MM.1S (cell line): Measurements from ENCODE around the gene RBL1.
"Not testable (repeated sequence)": the region's sequence is repeated elsewhere in the genome, so short reads cannot be mapped to it uniquely, and the experiment has no call there.

ENCODE experiments used
- DNase-seq: peaks from one replicate; pipeline ENCODE4 v3.0.0-alpha.2; 2015
- H2AFZ ChIP-seq: fragments of 300-600 bp; sonication (generic); 2 replicates; pipeline ENCODE4 v1.6.0; 2016; ENCODE audit warnings: antibody characterized with exemption, low read length
- H3F3A ChIP-seq: fragments of 300-600 bp; sonication (generic); 2 replicates; pipeline ENCODE4 v1.6.1; 2016; ENCODE audit warnings: mild to moderate bottlenecking, antibody characterized with exemption, low read length, moderate library complexity, mixed read lengths; ENCODE audit not compliant: insufficient read depth
- H3K27ac ChIP-seq: fragments of 300-600 bp; sonication (generic); 2 replicates; pipeline ENCODE4 v1.5.1; 2016; ENCODE audit warnings: mild to moderate bottlenecking, low read length
- H3K27me3 ChIP-seq: fragments of 300-600 bp; sonication (generic); replicated peaks from 2 replicates; pipeline ENCODE4 v1.6.0; 2016; ENCODE audit warnings: low read length; ENCODE audit not compliant: insufficient read depth
- H3K36me3 ChIP-seq: fragments of 300-600 bp; sonication (generic); replicated peaks from 2 replicates; pipeline ENCODE4 v1.6.1; 2016; ENCODE audit warnings: mild to moderate bottlenecking, low read length, mixed read lengths; ENCODE audit not compliant: insufficient read depth
- H3K4me1 ChIP-seq: fragments of 300-600 bp; sonication (generic); 2 replicates; pipeline ENCODE4 v1.6.1; 2016; ENCODE audit warnings: low read length, mixed read lengths
- H3K4me2 ChIP-seq: fragments of 300-600 bp; sonication (generic); 2 replicates; pipeline ENCODE4 v1.6.0; 2016; ENCODE audit warnings: low read depth, low read length
- H3K4me3 ChIP-seq: fragments of 300-600 bp; sonication (generic); 2 replicates; pipeline ENCODE4 v1.5.1; 2016; ENCODE audit warnings: low read length, mixed read lengths
- H3K79me2 ChIP-seq: fragments of 300-600 bp; sonication (generic); 2 replicates; pipeline ENCODE4 v1.6.1; 2016; ENCODE audit warnings: mixed run types, low read length, mixed read lengths
- H3K9ac ChIP-seq: fragments of 300-600 bp; sonication (generic); 2 replicates; pipeline ENCODE4 v1.6.1; 2016; ENCODE audit warnings: low read length, mixed read lengths
- H3K9me2 ChIP-seq: fragments of 300-600 bp; sonication (generic); replicated peaks from 2 replicates; pipeline ENCODE4 v1.6.1; 2016; ENCODE audit warnings: mild to moderate bottlenecking, low read length, mixed read lengths; ENCODE audit not compliant: insufficient read depth
- H3K9me3 ChIP-seq: fragments of 300-600 bp; sonication (generic); replicated peaks from 2 replicates; pipeline ENCODE4 v1.6.1; 2016; ENCODE audit warnings: mild to moderate bottlenecking, low read length, mixed read lengths; ENCODE audit not compliant: insufficient read depth
- H4K20me1 ChIP-seq: fragments of 300-600 bp; sonication (generic); 2 replicates; pipeline ENCODE4 v1.6.1; 2016; ENCODE audit warnings: mild to moderate bottlenecking, low read length, moderate library complexity, mixed read lengths; ENCODE audit not compliant: insufficient read depth
- EZH2 ChIP-seq: fragments of 300-600 bp; sonication (generic); optimal IDR thresholded peaks from 2 replicates; pipeline ENCODE3; 2017; ENCODE audit warnings: low read depth, mild to moderate bottlenecking, antibody characterized with exemption, low read length, mixed read lengths
- EZH2phosphoT487 ChIP-seq: fragments of 300-600 bp; sonication (generic); IDR thresholded peaks from 2 replicates; pipeline ENCODE4 v1.6.1; 2018; ENCODE audit warnings: antibody characterized with exemption, low read length
- TF ChIP-seq, protein P1 (sequence below): fragments of 300-600 bp; sonication (generic); IDR thresholded peaks from 2 replicates; pipeline ENCODE4 v1.5.1; 2016; ENCODE audit warnings: antibody characterized with exemption, low read length, mixed read lengths

RBL1 gene

DNA sequence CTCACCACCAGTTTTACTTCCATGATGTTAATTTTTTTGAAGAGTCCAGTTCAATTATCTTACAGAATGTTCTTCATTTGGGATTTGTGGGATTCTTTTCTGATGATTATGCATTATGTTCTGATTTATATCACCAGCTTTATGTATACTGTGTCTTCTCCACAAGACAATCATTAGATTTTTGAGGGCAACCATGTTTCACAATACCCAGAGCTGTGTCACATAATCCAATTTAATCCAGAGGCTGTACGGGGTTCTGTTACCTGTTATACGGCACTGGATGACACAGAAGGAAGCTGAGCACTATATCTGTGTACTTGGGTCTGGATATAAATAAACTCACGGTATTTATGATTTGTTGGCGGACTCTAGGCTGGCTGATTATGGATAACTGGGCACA is 41.8 kb upstream of the RBL1 start:
- Histone ChIP-seq H3K4me1 (no peaks in the 10 kb centered on the region), H3K4me2 (no peak overlapping the region), H3K4me3 (no peak overlapping the region)

DNA sequence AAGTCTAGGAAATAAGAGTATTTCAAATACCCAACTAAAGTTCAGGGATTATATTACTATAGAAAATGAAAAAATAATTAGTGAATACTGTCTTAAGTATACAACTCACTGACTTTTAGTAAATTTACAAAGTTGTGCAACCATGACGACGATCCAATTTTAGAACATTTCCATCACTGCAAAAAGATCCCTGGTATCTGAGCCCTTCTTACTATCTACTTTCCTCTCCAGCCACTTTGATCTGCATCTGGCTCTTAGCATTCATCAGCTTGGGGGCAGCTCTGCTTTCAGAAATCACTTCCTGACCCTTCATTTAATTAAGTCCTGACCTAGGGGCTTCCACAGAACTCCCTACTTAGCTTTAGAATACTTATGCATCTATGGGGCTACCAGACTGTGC is 38.2 kb upstream of the RBL1 start:
- no peak overlapping the region for H3K4me2 ChIP-seq
- no peaks in the 10 kb centered on the region for H3K79me2 ChIP-seq
- no peaks in the 10 kb centered on the region for H3K4me1 ChIP-seq
- no peak for TF ChIP-seq EZH2phosphoT487
- no peak for TF ChIP-seq EZH2
- TF ChIP-seq, protein P1, sequence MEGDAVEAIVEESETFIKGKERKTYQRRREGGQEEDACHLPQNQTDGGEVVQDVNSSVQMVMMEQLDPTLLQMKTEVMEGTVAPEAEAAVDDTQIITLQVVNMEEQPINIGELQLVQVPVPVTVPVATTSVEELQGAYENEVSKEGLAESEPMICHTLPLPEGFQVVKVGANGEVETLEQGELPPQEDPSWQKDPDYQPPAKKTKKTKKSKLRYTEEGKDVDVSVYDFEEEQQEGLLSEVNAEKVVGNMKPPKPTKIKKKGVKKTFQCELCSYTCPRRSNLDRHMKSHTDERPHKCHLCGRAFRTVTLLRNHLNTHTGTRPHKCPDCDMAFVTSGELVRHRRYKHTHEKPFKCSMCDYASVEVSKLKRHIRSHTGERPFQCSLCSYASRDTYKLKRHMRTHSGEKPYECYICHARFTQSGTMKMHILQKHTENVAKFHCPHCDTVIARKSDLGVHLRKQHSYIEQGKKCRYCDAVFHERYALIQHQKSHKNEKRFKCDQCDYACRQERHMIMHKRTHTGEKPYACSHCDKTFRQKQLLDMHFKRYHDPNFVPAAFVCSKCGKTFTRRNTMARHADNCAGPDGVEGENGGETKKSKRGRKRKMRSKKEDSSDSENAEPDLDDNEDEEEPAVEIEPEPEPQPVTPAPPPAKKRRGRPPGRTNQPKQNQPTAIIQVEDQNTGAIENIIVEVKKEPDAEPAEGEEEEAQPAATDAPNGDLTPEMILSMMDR, result no peak
- H2AFZ ChIP-seq, result no peak overlapping the region
- no peaks in the 10 kb centered on the region for H3K9me3 ChIP-seq
- H3F3A ChIP-seq, result no peaks in the 10 kb centered on the region
- no peaks in the 10 kb centered on the region for H3K36me3 ChIP-seq
- no peaks in the 10 kb centered on the region for H4K20me1 ChIP-seq
- no peak for DNase-seq
- no peaks in the 10 kb centered on the region for H3K27me3 ChIP-seq
- no peak overlapping the region for H3K4me3 ChIP-seq
- no peaks in the 10 kb centered on the region for H3K9me2 ChIP-seq
- no peak overlapping the region for H3K9ac ChIP-seq
- no peak overlapping the region for H3K27ac ChIP-seq

More for the DNA sequence above, 41.8 kb upstream of the RBL1 start:
- Histone ChIP-seq H3K27me3 (no peaks in the 10 kb centered on the region), H3K9ac (no peak overlapping the region), H3K27ac (no peak overlapping the region), H3K36me3 (no peaks in the 10 kb centered on the region), H4K20me1 (no peaks in the 10 kb centered on the region), H3K9me2 (no peaks in the 10 kb centered on the region), H3F3A (no peaks in the 10 kb centered on the region), H3K9me3 (no peaks in the 10 kb centered on the region), H3K79me2 (no peaks in the 10 kb centered on the region), H2AFZ (no peak overlapping the region)
- TF ChIP-seq EZH2, result no peak
- no peak for TF ChIP-seq EZH2phosphoT487
- TF ChIP-seq, protein P1, result no peak
- DNase-seq, result no peak

DNA sequence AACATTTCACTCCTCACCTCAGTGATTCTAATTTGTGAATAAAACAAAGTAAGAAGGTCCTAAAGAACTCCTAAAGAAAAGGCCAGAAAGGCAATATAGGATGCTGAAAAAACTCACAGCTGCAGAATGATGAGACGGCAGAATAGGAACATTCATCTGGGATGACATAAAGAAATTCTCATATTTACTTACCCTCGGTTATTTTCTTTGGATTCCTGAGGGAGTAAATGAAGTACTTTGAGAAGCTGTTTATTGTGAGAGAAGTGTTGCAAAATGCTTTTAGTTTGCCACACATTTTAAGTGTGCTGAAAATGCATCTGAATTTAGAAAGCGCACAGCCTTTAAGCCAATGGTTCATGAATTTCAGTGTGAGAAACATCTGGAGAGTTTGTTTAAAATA is 35.7 kb upstream of the RBL1 start:
- Histone ChIP-seq H3F3A (no peaks in the 10 kb centered on the region), H3K4me2 (no peak overlapping the region), H3K9me3 (no peaks in the 10 kb centered on the region), H3K27me3 (no peaks in the 10 kb centered on the region), H3K9ac (no peak overlapping the region), H3K4me1 (no peaks in the 10 kb centered on the region), H2AFZ (no peak overlapping the region), H3K9me2 (no peaks in the 10 kb centered on the region), H3K27ac (no peak overlapping the region), H3K36me3 (no peaks in the 10 kb centered on the region), H4K20me1 (no peaks in the 10 kb centered on the region), H3K4me3 (no peak overlapping the region), H3K79me2 (no peaks in the 10 kb centered on the region)
- TF ChIP-seq, protein P1, result no peak
- no peak for TF ChIP-seq EZH2phosphoT487
- DNase-seq, result no peak

DNA sequence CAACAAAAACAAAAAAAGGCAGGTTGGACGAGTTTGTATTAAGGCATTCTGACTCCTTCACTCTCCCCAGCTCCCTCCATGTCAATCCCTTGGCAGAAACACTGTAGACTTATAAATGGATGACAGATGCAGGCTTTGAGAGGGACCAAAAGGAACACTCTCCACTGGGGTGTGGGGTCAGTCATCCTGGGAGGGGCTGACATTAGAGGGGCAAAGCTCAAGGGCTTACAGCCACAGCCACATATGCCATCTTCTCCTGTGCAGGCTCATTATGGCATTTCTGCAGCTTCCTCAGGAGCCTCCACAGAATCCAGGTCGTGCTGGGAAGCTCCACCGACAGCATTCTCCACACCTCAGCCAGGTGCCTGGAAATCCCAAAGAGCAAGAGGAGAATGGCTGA is 33.0 kb upstream of the RBL1 start:
- Histone ChIP-seq H3K27me3 (no peaks in the 10 kb centered on the region), H3K27ac (no peak overlapping the region), H3F3A (no peaks in the 10 kb centered on the region), H3K36me3 (no peaks in the 10 kb centered on the region), H3K79me2 (no peaks in the 10 kb centered on the region), H4K20me1 (no peaks in the 10 kb centered on the region), H3K9me3 (no peaks in the 10 kb centered on the region), H2AFZ (no peak overlapping the region), H3K4me2 (no peak overlapping the region), H3K9me2 (no peaks in the 10 kb centered on the region), H3K4me3 (no peak overlapping the region), H3K9ac (no peak overlapping the region), H3K4me1 (no peaks in the 10 kb centered on the region)
- TF ChIP-seq, protein P1, result no peak
- TF ChIP-seq EZH2phosphoT487 (no peak), EZH2 (no peak)
- DNase-seq, result no peak

DNA sequence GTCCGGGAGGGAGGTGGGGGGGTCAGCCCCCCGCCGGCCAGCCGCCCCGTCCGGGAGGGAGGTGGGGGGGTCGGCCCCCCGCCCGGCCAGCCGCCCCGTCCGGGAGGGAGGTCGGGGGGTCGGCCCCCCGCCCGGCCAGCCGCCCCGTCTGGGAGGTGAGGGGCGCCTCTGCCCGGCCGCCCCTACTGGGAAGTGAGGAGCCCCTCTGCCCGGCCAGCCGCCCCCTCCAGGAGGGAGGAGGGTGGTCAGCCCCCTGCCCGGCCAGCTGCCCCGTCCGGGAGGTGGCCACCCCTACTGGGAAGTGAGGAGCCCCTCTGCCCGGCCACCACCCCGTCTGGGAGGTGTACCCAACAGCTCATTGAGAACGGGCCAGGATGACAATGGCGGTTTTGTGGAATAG is 30.5 kb upstream of the RBL1 start:
- H3K9ac ChIP-seq, H3K27ac ChIP-seq, H3K79me2 ChIP-seq, H3K27me3 ChIP-seq, H3F3A ChIP-seq, H3K9me3 ChIP-seq, DNase-seq, H3K36me3 ChIP-seq, H3K4me1 ChIP-seq, H3K9me2 ChIP-seq, H3K4me3 ChIP-seq, H2AFZ ChIP-seq, H3K4me2 ChIP-seq, H4K20me1 ChIP-seq: not testable (repeated sequence)
